IPS-11a (cell line): ENCODE measurements around the gene CMTR1.
"Not testable (repeated sequence)": the region's sequence is repeated elsewhere in the genome, so short reads cannot be mapped to it uniquely, and the experiment has no call there.

ENCODE experiments used
- H3K4me3 ChIP-seq: one replicate; pipeline ENCODE4 v1.5.1; 2013; ENCODE audit warnings: low read depth, low read length, control low read depth

CMTR1 gene, protein sequence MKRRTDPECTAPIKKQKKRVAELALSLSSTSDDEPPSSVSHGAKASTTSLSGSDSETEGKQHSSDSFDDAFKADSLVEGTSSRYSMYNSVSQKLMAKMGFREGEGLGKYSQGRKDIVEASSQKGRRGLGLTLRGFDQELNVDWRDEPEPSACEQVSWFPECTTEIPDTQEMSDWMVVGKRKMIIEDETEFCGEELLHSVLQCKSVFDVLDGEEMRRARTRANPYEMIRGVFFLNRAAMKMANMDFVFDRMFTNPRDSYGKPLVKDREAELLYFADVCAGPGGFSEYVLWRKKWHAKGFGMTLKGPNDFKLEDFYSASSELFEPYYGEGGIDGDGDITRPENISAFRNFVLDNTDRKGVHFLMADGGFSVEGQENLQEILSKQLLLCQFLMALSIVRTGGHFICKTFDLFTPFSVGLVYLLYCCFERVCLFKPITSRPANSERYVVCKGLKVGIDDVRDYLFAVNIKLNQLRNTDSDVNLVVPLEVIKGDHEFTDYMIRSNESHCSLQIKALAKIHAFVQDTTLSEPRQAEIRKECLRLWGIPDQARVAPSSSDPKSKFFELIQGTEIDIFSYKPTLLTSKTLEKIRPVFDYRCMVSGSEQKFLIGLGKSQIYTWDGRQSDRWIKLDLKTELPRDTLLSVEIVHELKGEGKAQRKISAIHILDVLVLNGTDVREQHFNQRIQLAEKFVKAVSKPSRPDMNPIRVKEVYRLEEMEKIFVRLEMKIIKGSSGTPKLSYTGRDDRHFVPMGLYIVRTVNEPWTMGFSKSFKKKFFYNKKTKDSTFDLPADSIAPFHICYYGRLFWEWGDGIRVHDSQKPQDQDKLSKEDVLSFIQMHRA

DNA sequence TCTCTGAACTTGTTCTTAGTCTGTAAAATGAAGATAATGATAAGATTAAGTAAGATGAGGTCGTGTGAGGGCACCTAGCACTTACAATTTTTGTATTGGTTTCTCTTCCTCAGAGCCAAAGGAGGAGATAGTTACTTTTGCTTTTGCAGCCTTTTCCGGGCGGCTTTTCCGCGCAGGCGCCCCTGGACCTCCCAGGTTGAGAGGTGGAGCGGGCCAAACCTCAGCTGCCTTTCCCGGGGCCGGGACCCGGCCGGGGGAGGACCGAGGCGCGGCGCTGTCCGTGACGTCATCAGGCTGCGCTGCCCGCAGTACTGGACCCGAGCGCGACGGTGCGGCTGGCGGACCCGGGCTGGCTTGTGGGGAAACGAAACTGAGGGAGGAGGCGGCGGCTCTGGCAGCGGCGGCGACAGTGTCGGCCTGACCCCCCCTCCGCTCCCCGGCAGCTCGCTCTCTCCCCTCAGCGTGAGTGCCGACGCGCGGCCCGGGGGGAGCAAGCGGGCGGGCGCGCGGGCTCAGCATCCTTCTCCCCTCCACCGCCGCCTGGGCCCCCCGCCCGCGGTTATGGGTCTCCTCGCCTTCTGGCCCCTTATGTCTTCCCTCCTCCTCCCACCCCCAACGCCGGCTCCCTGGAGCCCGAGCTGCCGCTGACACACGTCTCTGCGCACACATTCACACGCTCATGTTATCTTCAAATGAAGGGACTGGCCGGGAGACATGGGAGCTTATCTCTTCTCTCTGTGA, at the start of gene CMTR1:
TSS of gene CMTR1 (plus strand) at position 306 of the 741 bp plus-strand sequence. CDS start 2,409 bp downstream, outside the sequence.
- peak within 1 kb of the TSS; percentile 83 for H3K4me3 ChIP-seq

DNA sequence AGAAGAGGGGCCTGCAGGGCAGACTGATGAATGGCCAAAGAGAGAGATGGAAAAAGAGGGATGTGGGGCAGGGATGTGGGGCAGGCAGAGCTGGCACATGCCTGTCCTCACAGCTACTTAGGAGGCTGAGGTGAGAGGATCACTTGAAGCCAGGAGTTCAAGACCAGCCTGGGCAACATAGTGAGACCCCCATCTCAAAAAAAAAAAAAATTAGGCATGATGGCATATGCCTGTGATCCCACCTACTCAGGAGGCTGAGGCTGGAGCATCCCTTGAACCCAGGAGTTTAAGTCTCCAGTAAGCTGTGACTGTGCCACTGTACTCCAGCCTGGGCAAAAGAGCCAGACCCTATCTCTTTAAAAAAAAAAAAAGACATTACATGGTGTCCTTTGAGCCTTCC, 44.4 kb upstream of the CMTR1 start:
- no peak overlapping the region for H3K4me3 ChIP-seq

DNA sequence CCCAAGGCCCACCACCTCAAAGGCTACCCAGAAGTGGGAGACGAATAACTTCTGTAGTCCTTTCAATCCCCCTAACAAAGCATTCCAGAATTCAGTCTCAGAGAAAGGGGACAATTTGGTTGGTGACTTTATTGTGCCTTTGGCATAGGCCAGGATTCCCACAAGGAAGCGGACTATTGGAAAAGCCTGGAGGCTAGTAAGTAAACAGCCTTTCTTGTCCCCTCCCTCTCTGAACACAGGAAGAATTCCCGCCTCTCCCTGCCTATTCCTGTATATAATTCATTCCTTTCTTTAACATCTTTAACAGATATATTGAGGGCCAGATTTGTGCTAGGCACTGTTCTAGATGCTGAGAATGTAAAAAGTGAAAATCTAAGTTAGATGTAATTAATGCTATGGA, 43.2 kb upstream of the CMTR1 start:
- H3K4me3 ChIP-seq: no peak overlapping the region

- H3K4me3 ChIP-seq: no peak overlapping the region
These were observed 41.9 kb upstream of the CMTR1 start for GRCh38 chr6:37391120-37391519.

GRCh38 chr6:37392821-37393220, 40.2 kb upstream of the CMTR1 start:
- H3K4me3 ChIP-seq: no peak overlapping the region

GRCh38 chr6:37393381-37393929, 39.6 kb upstream of the CMTR1 start:
- no peak overlapping the region for H3K4me3 ChIP-seq

DNA sequence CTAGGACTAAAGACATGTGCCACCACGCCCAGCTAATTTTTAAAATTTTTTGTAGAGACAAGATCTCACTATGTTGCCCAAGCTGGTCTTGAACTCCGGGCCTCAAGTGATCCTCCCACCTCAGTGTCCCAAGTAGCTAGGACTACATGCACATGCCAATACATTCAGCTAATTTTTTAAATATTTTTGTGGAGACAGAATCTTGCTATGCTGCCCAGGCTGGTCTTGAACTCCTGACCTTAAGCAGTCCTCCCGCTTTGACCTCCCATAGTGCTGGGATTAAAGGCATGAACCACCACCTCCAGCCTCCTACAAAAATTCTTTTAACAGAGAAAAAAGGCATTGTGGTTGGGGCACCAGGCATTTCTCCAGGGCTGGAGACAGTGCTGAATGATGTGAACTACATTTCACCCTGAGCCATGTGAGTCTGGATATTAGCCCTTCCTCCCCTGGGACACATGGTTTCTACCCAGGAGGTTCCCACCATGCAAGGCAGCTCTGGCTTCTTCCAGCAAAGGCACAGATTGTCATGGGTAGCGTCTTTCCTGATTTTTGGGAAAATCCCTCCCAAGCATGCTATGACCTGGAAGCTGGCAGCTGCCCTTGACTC, 36.3 kb upstream of the CMTR1 start:
- H3K4me3 ChIP-seq: no peak overlapping the region

- H3K4me3 ChIP-seq: no peak overlapping the region
These were observed 33.9 kb upstream of the CMTR1 start for GRCh38 chr6:37399131-37399530.

GRCh38 chr6:37399795-37400490, 33.1 kb upstream of the CMTR1 start:
- H3K4me3 ChIP-seq: no peak overlapping the region

- H3K4me3 ChIP-seq: not testable (repeated sequence)
These were observed 31.4 kb upstream of the CMTR1 start for GRCh38 chr6:37401658-37402057.

DNA sequence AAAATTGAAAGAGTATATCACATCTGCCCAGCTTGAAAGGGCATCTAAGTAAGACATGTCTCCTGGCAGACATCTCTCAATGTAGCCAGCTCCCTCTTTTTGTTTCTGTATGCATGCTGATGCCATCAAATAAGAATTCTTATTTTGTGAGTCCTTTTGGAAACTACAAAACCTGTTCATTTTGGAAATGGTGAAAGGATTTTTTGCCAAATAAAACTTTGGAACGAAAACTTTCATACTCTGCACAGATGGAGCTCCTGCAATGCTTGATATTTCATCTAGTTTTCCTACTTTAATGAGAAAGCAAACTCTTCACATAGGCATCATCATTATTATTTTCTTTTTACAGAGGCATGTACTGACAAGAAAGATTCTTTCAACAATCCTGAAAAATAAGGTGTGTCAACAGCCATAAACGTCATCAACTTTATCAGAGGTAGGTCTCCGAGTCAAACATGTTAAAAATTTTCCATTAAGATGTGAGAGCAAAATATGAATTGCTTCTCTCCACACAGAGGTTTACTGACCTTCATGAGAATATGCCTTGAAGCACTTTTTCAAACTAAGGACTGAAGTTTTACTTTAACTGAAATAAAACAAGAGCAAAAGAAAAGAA, 26.2 kb upstream of the CMTR1 start:
- no peak overlapping the region for H3K4me3 ChIP-seq

DNA sequence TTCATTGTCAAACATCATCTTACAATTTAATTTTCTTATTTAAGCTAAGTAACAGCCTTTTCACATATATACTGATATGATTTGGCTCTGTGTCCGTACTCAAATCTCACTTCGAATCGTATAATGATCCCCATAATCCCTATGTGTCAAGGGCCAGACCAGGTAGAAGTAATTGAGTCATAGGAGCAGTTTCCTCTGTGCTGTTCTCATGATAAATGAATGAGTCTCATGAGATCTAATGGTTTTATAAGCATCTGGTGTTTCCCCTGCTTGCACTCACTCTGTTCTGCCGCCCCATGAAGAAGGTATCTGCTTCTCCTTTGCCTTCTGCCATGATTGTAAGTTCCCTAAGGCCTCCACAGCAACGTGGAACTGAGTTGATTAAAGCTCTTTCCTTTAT, 25.1 kb upstream of the CMTR1 start:
- H3K4me3 ChIP-seq: no peak overlapping the region

- H3K4me3 ChIP-seq: no peak overlapping the region
These were observed 23.5 kb upstream of the CMTR1 start for GRCh38 chr6:37409501-37409900.

DNA sequence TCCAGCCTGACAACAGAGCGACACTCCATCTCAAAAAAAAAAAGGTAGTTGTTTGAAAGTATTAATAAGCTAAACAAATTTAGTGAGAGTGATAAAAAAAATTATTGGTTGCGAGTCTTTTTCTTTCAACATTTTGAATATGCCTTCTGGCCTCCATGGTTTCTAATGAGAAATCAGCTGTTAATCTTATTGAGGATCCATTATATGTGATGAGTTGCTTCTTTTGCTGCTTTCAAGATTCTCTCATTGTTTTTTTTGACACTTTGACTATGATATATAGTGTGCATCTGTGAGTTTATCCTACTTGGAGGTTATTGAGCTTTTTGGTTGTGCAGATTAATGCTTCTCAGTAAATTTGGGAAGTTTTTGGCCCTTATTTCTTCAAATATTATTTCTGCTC, 15.6 kb upstream of the CMTR1 start:
- no peak overlapping the region for H3K4me3 ChIP-seq

- H3K4me3 ChIP-seq: no peak overlapping the region
These were observed 14.3 kb upstream of the CMTR1 start for GRCh38 chr6:37418722-37419121.

GRCh38 chr6:37426058-37426944, 6.7 kb upstream of the CMTR1 start:
- no peak overlapping the region for H3K4me3 ChIP-seq

GRCh38 chr6:37426945-37427510, 6.0 kb upstream of the CMTR1 start:
- H3K4me3 ChIP-seq: no peak overlapping the region

DNA sequence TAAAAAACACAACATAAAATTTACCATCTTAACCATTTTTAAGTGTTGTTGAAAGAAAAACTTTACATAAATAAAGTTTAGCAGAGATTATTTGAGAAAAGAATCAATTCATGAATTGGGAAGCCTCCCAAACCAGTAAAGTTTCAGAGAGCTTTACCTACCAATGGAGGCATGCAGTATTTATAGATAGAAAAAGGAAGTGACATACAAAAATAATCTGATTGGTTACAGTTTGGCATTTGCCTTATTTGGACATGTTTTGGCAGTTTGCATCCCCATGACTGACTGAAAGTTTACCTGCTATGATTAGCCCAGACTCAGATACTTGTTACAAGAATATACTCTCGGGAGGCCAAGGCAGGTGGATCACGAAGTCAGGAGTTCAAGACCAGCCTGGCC, 3.7 kb upstream of the CMTR1 start:
- no peak overlapping the region for H3K4me3 ChIP-seq
